Trophoblast cell (in vitro differentiated cells and primary cell): ENCODE results near the gene DSE.
"Not testable (repeated sequence)": the region's sequence is repeated elsewhere in the genome, so short reads cannot be mapped to it uniquely, and the experiment has no call there.

ENCODE experiments used
- DNase-seq, 2 donors: peaks; one replicate each; pipeline ENCODE4 v3.0.0-alpha.2; 2016
- H2AFZ ChIP-seq: 2 replicates; pipeline ENCODE4 v1.6.1; 2013; ENCODE audit warnings: low read length, moderate library complexity, mild to moderate bottlenecking; ENCODE audit not compliant: insufficient read depth, poor library complexity
- H2AK5ac ChIP-seq: 2 replicates; pipeline ENCODE4 v1.6.1; 2013; ENCODE audit warnings: mild to moderate bottlenecking, low read length
- H2BK120ac ChIP-seq: 2 replicates; pipeline ENCODE4 v1.6.1; 2013; ENCODE audit warnings: low read length, mild to moderate bottlenecking, moderate library complexity; ENCODE audit not compliant: insufficient read depth, poor library complexity
- H2BK12ac ChIP-seq: 2 replicates; pipeline ENCODE4 v1.6.1; 2013; ENCODE audit warnings: mild to moderate bottlenecking, low read length, moderate library complexity
- H2BK5ac ChIP-seq: 2 replicates; pipeline ENCODE4 v1.6.1; 2013; ENCODE audit warnings: low read length, low read depth, moderate library complexity, mild to moderate bottlenecking; ENCODE audit not compliant: poor library complexity
- H3K14ac ChIP-seq: 2 replicates; pipeline ENCODE4 v1.6.1; 2013; ENCODE audit warnings: mild to moderate bottlenecking, low read length
- H3K18ac ChIP-seq: 2 replicates; pipeline ENCODE4 v1.6.1; 2013; ENCODE audit warnings: mild to moderate bottlenecking, low read length
- H3K23ac ChIP-seq: 2 replicates; pipeline ENCODE4 v1.6.1; 2013; ENCODE audit warnings: low read length
- H3K27ac ChIP-seq: 2 replicates; pipeline ENCODE4 v1.5.1; 2013; ENCODE audit warnings: low read depth, mild to moderate bottlenecking, inconsistent platforms, low read length, moderate library complexity
- H3K27me3 ChIP-seq: 2 replicates; pipeline ENCODE4 v1.6.1; 2013; ENCODE audit warnings: inconsistent platforms, mild to moderate bottlenecking, low read length, moderate library complexity; ENCODE audit not compliant: insufficient read depth
- H3K36me3 ChIP-seq, 2 experiments: 1 replicate in 1 of 2; 2 replicates in 1 of 2; pipeline ENCODE4 v1.6.1; 2013; ENCODE audit warnings: low read length in 2 of 2, mild to moderate bottlenecking in 2 of 2, moderate library complexity in 1 of 2; ENCODE audit not compliant: insufficient read depth in 2 of 2, control insufficient read depth in 1 of 2
- H3K4ac ChIP-seq: 2 replicates; pipeline ENCODE4 v1.6.1; 2013; ENCODE audit warnings: low read depth, mild to moderate bottlenecking, low read length, moderate library complexity
- H3K4me1 ChIP-seq, 2 experiments: 1 replicate in 1 of 2; 2 replicates in 1 of 2; pipeline ENCODE4 v1.6.1; 2013; ENCODE audit warnings: low read length in 2 of 2, mild to moderate bottlenecking in 2 of 2, moderate library complexity in 1 of 2; ENCODE audit not compliant: insufficient read depth in 2 of 2, control insufficient read depth in 1 of 2
- H3K4me2 ChIP-seq: 2 replicates; pipeline ENCODE4 v1.6.1; 2013; ENCODE audit warnings: inconsistent platforms, mild to moderate bottlenecking, low read length, moderate library complexity
- H3K4me3 ChIP-seq: 2 replicates; pipeline ENCODE4 v1.5.1; 2013; ENCODE audit warnings: mild to moderate bottlenecking, low read depth, low read length, inconsistent platforms
- H3K79me1 ChIP-seq: one replicate; pipeline ENCODE4 v1.6.1; 2013; ENCODE audit warnings: low read length
- H3K79me2 ChIP-seq: 2 replicates; pipeline ENCODE4 v1.6.1; 2013; ENCODE audit warnings: low read length, mild to moderate bottlenecking; ENCODE audit not compliant: control insufficient read depth, insufficient read depth, poor library complexity
- H3K9ac ChIP-seq: 2 replicates; pipeline ENCODE4 v1.6.1; 2013; ENCODE audit warnings: mild to moderate bottlenecking, low read length
- H3K9me3 ChIP-seq: 2 replicates; pipeline ENCODE4 v1.6.1; 2013; ENCODE audit warnings: low read depth, mild to moderate bottlenecking, control low read depth, inconsistent platforms, low read length; ENCODE audit not compliant: insufficient read depth
- H4K12ac ChIP-seq: 2 replicates; pipeline ENCODE4 v1.6.1; 2013; ENCODE audit warnings: low read depth, mild to moderate bottlenecking, low read length, moderate library complexity
- H4K8ac ChIP-seq: 2 replicates; pipeline ENCODE4 v1.6.1; 2013; ENCODE audit warnings: low read depth, mild to moderate bottlenecking, low read length, moderate library complexity
- H4K91ac ChIP-seq: one replicate; pipeline ENCODE4 v1.6.1; 2013; ENCODE audit warnings: low read depth, mild to moderate bottlenecking, low read length, moderate library complexity
- WGBS: extraction: QIAGEN DNeasy Blood & Tissue Kit; methylation state at CpG from one replicate; pipeline ENCODE4 v1.1.7; 2013; ENCODE audit warnings: missing lambda C conversion rate; ENCODE audit not compliant: insufficient read length, insufficient coverage; ENCODE audit errors: extremely low coverage; 5-methylcytosine and 5-hydroxymethylcytosine counted together

Gene DSE

GRCh38 chr6:116335612-116336215, 35.0 kb upstream of the DSE start:
- WGBS = no CpG with 5 or more reads among the region's 1 CpG
- H3K14ac ChIP-seq = no peak overlapping the region
- no peak overlapping the region for H2BK12ac ChIP-seq
- H4K12ac ChIP-seq = no peak overlapping the region
- DNase-seq = no peak
- no peak overlapping the region for H3K4me3 ChIP-seq
- H3K18ac ChIP-seq = no peak overlapping the region
- H4K91ac ChIP-seq = no peak overlapping the region
- no peaks in the 10 kb centered on the region for H3K79me2 ChIP-seq
- H3K4ac ChIP-seq = no peak overlapping the region
- no peak overlapping the region for H3K27ac ChIP-seq
- H3K27me3 ChIP-seq = no peaks in the 10 kb centered on the region
- H3K4me1 ChIP-seq = no peaks in the 10 kb centered on the region
- H2BK120ac ChIP-seq = no peak overlapping the region
- no peaks in the 10 kb centered on the region for H3K79me1 ChIP-seq
- no peak overlapping the region for H3K9ac ChIP-seq
- no peak overlapping the region for H4K8ac ChIP-seq
- no peak overlapping the region for H2AFZ ChIP-seq
- H3K4me2 ChIP-seq = no peak overlapping the region
- H2AK5ac ChIP-seq = no peak overlapping the region
- no peaks in the 10 kb centered on the region for H3K36me3 ChIP-seq
- H3K23ac ChIP-seq = no peak overlapping the region
- no peak overlapping the region for H2BK5ac ChIP-seq
- no peaks in the 10 kb centered on the region for H3K9me3 ChIP-seq

- no peaks in the 10 kb centered on the region for H3K79me2 ChIP-seq
- H3K4me2 ChIP-seq = no peak overlapping the region
- H2BK120ac ChIP-seq = no peak overlapping the region
- no peak overlapping the region for H4K12ac ChIP-seq
- H3K14ac ChIP-seq = no peak overlapping the region
- H3K4me3 ChIP-seq = no peak overlapping the region
- H3K27me3 ChIP-seq = no peaks in the 10 kb centered on the region
- no peak overlapping the region for H2BK12ac ChIP-seq
- H2AK5ac ChIP-seq = no peak overlapping the region
- H3K4me1 ChIP-seq = no peaks in the 10 kb centered on the region
- no peak overlapping the region for H3K23ac ChIP-seq
- no peak overlapping the region for H3K4ac ChIP-seq
- H2AFZ ChIP-seq = no peak overlapping the region
- H3K36me3 ChIP-seq = no peaks in the 10 kb centered on the region
- WGBS = no CpG with 5 or more reads among the region's 2 CpGs
- H4K8ac ChIP-seq = no peak overlapping the region
- no peak overlapping the region for H3K9ac ChIP-seq
- no peak overlapping the region for H3K27ac ChIP-seq
- H2BK5ac ChIP-seq = no peak overlapping the region
- H3K79me1 ChIP-seq = no peaks in the 10 kb centered on the region
- H3K18ac ChIP-seq = no peak overlapping the region
- H4K91ac ChIP-seq = no peak overlapping the region
- peaks cover 2% of the 10 kb centered on the region for H3K9me3 ChIP-seq
- no peak for DNase-seq
Measured at GRCh38 chr6:116338943-116339342, 31.8 kb upstream of the DSE start.

GRCh38 chr6:116340625-116341024, 30.1 kb upstream of the DSE start:
- H3K9ac ChIP-seq, H3K79me1 ChIP-seq, H4K91ac ChIP-seq, H3K18ac ChIP-seq, H4K8ac ChIP-seq, DNase-seq, H3K27ac ChIP-seq, H3K36me3 ChIP-seq, H3K4ac ChIP-seq, H2BK12ac ChIP-seq, H3K79me2 ChIP-seq, H3K23ac ChIP-seq, H4K12ac ChIP-seq, H3K14ac ChIP-seq, H2BK120ac ChIP-seq, H2AK5ac ChIP-seq, H3K9me3 ChIP-seq, H3K4me2 ChIP-seq, H3K27me3 ChIP-seq, H2AFZ ChIP-seq, H2BK5ac ChIP-seq, H3K4me1 ChIP-seq, H3K4me3 ChIP-seq: not testable (repeated sequence)
- no CpG with 5 or more reads among the region's 5 CpGs for WGBS

GRCh38 chr6:116349216-116349615, 21.5 kb upstream of the DSE start:
- Histone ChIP-seq H3K4me2 (no peak overlapping the region), H4K8ac (no peak overlapping the region), H3K18ac (no peak overlapping the region), H3K4me3 (no peak overlapping the region), H3K36me3 (no peaks in the 10 kb centered on the region), H3K9ac (no peak overlapping the region), H2AFZ (no peak overlapping the region), H2BK5ac (no peak overlapping the region), H4K12ac (no peak overlapping the region), H3K4ac (no peak overlapping the region), H3K14ac (no peak overlapping the region), H2BK120ac (no peak overlapping the region), H2BK12ac (no peak overlapping the region), H3K27ac (no peak overlapping the region), H2AK5ac (no peak overlapping the region), H3K27me3 (no peaks in the 10 kb centered on the region), H3K23ac (no peak overlapping the region), H4K91ac (no peak overlapping the region), H3K79me1 (no peaks in the 10 kb centered on the region), H3K4me1 (peaks cover 0 to 2% of the 10 kb centered on the region in 2 experiments), H3K79me2 (no peaks in the 10 kb centered on the region), H3K9me3 (no peaks in the 10 kb centered on the region)
- no CpG with 5 or more reads among the region's 2 CpGs for WGBS
- DNase-seq = no peak
